H9 (cell line): ENCODE results near the gene NLRC3. TPM values are rescaled to one million over a fixed set of nuclear protein-coding genes. Genes with fewer than 3 reads are reported as not detected.

Source experiments
- DNase-seq: peaks from one replicate; pipeline ENCODE4 v3.0.0-alpha.2; 2017
- H2AFZ ChIP-seq: one replicate; pipeline ENCODE4 v1.6.1; 2013; ENCODE audit warnings: mild to moderate bottlenecking, low read length, control low read depth, moderate library complexity
- H2AK5ac ChIP-seq: 2 replicates; pipeline ENCODE4 v1.6.1; 2013; ENCODE audit warnings: low read length, control low read depth, mixed read lengths; ENCODE audit not compliant: insufficient read length
- H2BK120ac ChIP-seq: one replicate; pipeline ENCODE4 v1.6.1; 2013; ENCODE audit warnings: low read depth, mild to moderate bottlenecking, low read length, control low read depth, inconsistent platforms; ENCODE audit not compliant: poor library complexity, severe bottlenecking
- H2BK12ac ChIP-seq: 2 replicates; pipeline ENCODE4 v1.6.1; 2013; ENCODE audit warnings: low read length, control low read depth, mixed read lengths, low read depth; ENCODE audit not compliant: insufficient read length
- H2BK15ac ChIP-seq: 2 replicates; pipeline ENCODE4 v1.6.1; 2013; ENCODE audit warnings: low read depth, low read length, control low read depth
- H2BK20ac ChIP-seq: one replicate; pipeline ENCODE4 v1.6.1; 2013; ENCODE audit warnings: low read depth, mild to moderate bottlenecking, low read length, control low read depth, inconsistent platforms; ENCODE audit not compliant: poor library complexity, severe bottlenecking
- H2BK5ac ChIP-seq: 2 replicates; pipeline ENCODE4 v1.6.1; 2013; ENCODE audit warnings: low read length, control low read depth, mixed read lengths; ENCODE audit not compliant: insufficient read length
- H3K14ac ChIP-seq: 2 replicates; pipeline ENCODE4 v1.6.1; 2013; ENCODE audit warnings: low read length, control low read depth; ENCODE audit not compliant: insufficient read depth
- H3K18ac ChIP-seq: 2 replicates; pipeline ENCODE4 v1.6.1; 2013; ENCODE audit warnings: low read depth, mild to moderate bottlenecking, mixed read lengths, low read length, control low read depth; ENCODE audit not compliant: insufficient read length
- H3K23ac ChIP-seq: 2 replicates; pipeline ENCODE4 v1.6.1; 2013; ENCODE audit warnings: low read length, control low read depth, mixed read lengths, low read depth; ENCODE audit not compliant: insufficient read length
- H3K23me2 ChIP-seq: 2 replicates; pipeline ENCODE4 v1.6.1; 2013; ENCODE audit warnings: low read depth, mild to moderate bottlenecking, mixed read lengths, low read length, control low read depth; ENCODE audit not compliant: insufficient read length, poor library complexity, severe bottlenecking
- H3K27ac ChIP-seq: 2 replicates; pipeline ENCODE4 v1.5.1; 2013; ENCODE audit warnings: low read length, control low read depth, mixed read lengths, low read depth; ENCODE audit not compliant: insufficient read length
- H3K27me3 ChIP-seq: 2 replicates; pipeline ENCODE4 v1.6.1; 2013; ENCODE audit warnings: low read length, control low read depth, inconsistent platforms; ENCODE audit not compliant: insufficient read depth
- H3K4ac ChIP-seq: 2 replicates; pipeline ENCODE4 v1.6.1; 2013; ENCODE audit warnings: low read depth, mild to moderate bottlenecking, control low read depth, inconsistent platforms, low read length, moderate library complexity
- H3K4me1 ChIP-seq: 2 replicates; pipeline ENCODE4 v1.6.1; 2013; ENCODE audit warnings: low read length, control low read depth, inconsistent platforms; ENCODE audit not compliant: insufficient read depth
- H3K4me2 ChIP-seq: 2 replicates; pipeline ENCODE4 v1.6.1; 2013; ENCODE audit warnings: low read length, control low read depth, mixed read lengths; ENCODE audit not compliant: insufficient read length, insufficient read depth
- H3K56ac ChIP-seq: 2 replicates; pipeline ENCODE4 v1.6.1; 2013; ENCODE audit warnings: low read depth, mild to moderate bottlenecking, mixed read lengths, low read length, control low read depth; ENCODE audit not compliant: insufficient read length
- H3K79me1 ChIP-seq: 2 replicates; pipeline ENCODE4 v1.6.1; 2013; ENCODE audit warnings: low read depth, mild to moderate bottlenecking, moderate library complexity, low read length, control low read depth, inconsistent platforms; ENCODE audit not compliant: insufficient read depth, poor library complexity, severe bottlenecking
- H3K79me2 ChIP-seq: 2 replicates; pipeline ENCODE4 v1.6.1; 2013; ENCODE audit warnings: low read length, control low read depth, inconsistent platforms; ENCODE audit not compliant: insufficient read depth
- H3K9ac ChIP-seq: 2 replicates; pipeline ENCODE4 v1.6.1; 2013; ENCODE audit warnings: low read length, control low read depth, mixed read lengths; ENCODE audit not compliant: insufficient read length; ENCODE audit errors: extremely low read depth
- H3K9me3 ChIP-seq: one replicate; pipeline ENCODE4 v1.6.1; 2013; ENCODE audit warnings: low read depth, low read length, inconsistent platforms; ENCODE audit not compliant: control insufficient read depth
- H3T11ph ChIP-seq: one replicate; pipeline ENCODE4 v1.6.1; 2013; ENCODE audit warnings: mild to moderate bottlenecking, low read length, control low read depth, inconsistent platforms
- H4K20me1 ChIP-seq: one replicate; pipeline ENCODE4 v1.6.1; 2013; ENCODE audit not compliant: control insufficient read depth, insufficient read length, insufficient read depth
- H4K5ac ChIP-seq: 2 replicates; pipeline ENCODE4 v1.6.1; 2013; ENCODE audit warnings: low read depth, mild to moderate bottlenecking, mixed read lengths, low read length, control low read depth; ENCODE audit not compliant: insufficient read length
- H4K8ac ChIP-seq: replicated peaks from 2 replicates; pipeline ENCODE4 v1.6.1; 2013; ENCODE audit warnings: low read length, control low read depth, mixed read lengths, low read depth; ENCODE audit not compliant: insufficient read length
- H4K91ac ChIP-seq: 2 replicates; pipeline ENCODE4 v1.6.1; 2013; ENCODE audit warnings: low read depth, mild to moderate bottlenecking, moderate library complexity, mixed read lengths, low read length, control low read depth; ENCODE audit not compliant: insufficient read length
- H3K27ac Mint-ChIP-seq, 3 experiments: 2 replicates in 2 of 3; 3 replicates in 1 of 3; pipeline ENCODE4 v1.8.0; 2020 to 2021; ENCODE audit warnings: mixed read lengths in 3 of 3, mild to moderate bottlenecking in 1 of 3, moderate library complexity in 1 of 3
- H3K27me3 Mint-ChIP-seq: 2 replicates; pipeline ENCODE4 v1.8.0; 2021; ENCODE audit warnings: low read depth, mild to moderate bottlenecking, moderate library complexity, mixed read lengths
- H3K36me3 Mint-ChIP-seq, 3 experiments: 2 replicates in 2 of 3; 3 replicates in 1 of 3; pipeline ENCODE4 v1.8.0; 2020 to 2021; ENCODE audit warnings: low read depth in 3 of 3, mixed read lengths in 3 of 3; ENCODE audit not compliant: insufficient read depth in 1 of 3
- H3K4me1 Mint-ChIP-seq, 2 experiments: 2 replicates each; pipeline ENCODE4 v1.8.0; 2020; ENCODE audit warnings: mixed read lengths in 2 of 2
- H3K4me3 Mint-ChIP-seq, 2 experiments: 2 replicates in 1 of 2; 3 replicates in 1 of 2; pipeline ENCODE4 v1.8.0; 2020 to 2021; ENCODE audit warnings: mild to moderate bottlenecking in 2 of 2, mixed read lengths in 2 of 2, moderate library complexity in 1 of 2
- H3K9me3 Mint-ChIP-seq, 2 experiments: 2 replicates in 1 of 2; 3 replicates in 1 of 2; pipeline ENCODE4 v1.8.0; 2020; ENCODE audit warnings: mild to moderate bottlenecking in 2 of 2, mixed read lengths in 2 of 2, moderate library complexity in 1 of 2
- CTCF ChIP-seq: fragments of 200-600 bp; sonication (generic); conservative IDR thresholded peaks from 3 replicates; pipeline ENCODE4 v1.8.0; 2021; ENCODE audit warnings: antibody characterized with exemption, mild to moderate bottlenecking
- WGBS: extraction: QIAGEN DNeasy Blood & Tissue Kit; methylation state at CpG from one replicate; pipeline ENCODE4 v1.1.7; 2013; ENCODE audit warnings: missing lambda C conversion rate, low lambda C conversion rate, mixed read lengths; ENCODE audit not compliant: insufficient read length; ENCODE audit errors: extremely low coverage; 5-methylcytosine and 5-hydroxymethylcytosine counted together
- total RNA-seq: library from RNA; stranded (reverse); gene quantifications from 2 replicates; pipeline ENCODE4 v1.2.1, GENCODE V29; 2021

NLRC3 gene
- total RNA-seq, 1 experiment from 2014 or later = 0.44 TPM

- Mint-ChIP-seq H3K27me3 (peaks cover 52% of the 10 kb centered on the region), H3K27ac (peak overlapping the region; percentile 50 to 85 (median 57); a peak in 5 of 7 replicates), H3K9me3 (peaks cover 5 to 6% of the 10 kb centered on the region in 2 experiments; a peak in 3 of 5 replicates), H3K4me3 (peak overlapping the region; percentile 19 to 48; a peak in 3 of 5 replicates), H3K4me1 (peaks cover 36 to 38% of the 10 kb centered on the region in 2 experiments), H3K36me3 (peaks cover 0 to 20% (median 9%) of the 10 kb centered on the region in 3 experiments; a peak in 5 of 7 replicates)
- H2AFZ ChIP-seq = no peak overlapping the region
- peaks cover 4% of the 10 kb centered on the region; the same call in 1 of the 2 replicates for H3K4me1 ChIP-seq
- no peak overlapping the region for H3K56ac ChIP-seq
- H4K20me1 ChIP-seq = no peaks in the 10 kb centered on the region
- H3K4me2 ChIP-seq = no peak overlapping the region
- H3K4ac ChIP-seq = no peak overlapping the region
- H2BK12ac ChIP-seq = no peak overlapping the region
- no peak overlapping the region for H3K23ac ChIP-seq
- no peaks in the 10 kb centered on the region for H3K9me3 ChIP-seq
- no peak overlapping the region for H2BK15ac ChIP-seq
- H3K79me2 ChIP-seq = no peaks in the 10 kb centered on the region
- no peak overlapping the region for H3K9ac ChIP-seq
- H3K27me3 ChIP-seq = no peaks in the 10 kb centered on the region
- no peak overlapping the region for H4K8ac ChIP-seq
- H4K5ac ChIP-seq = no peak overlapping the region
- TF ChIP-seq CTCF = no peak
- H3K18ac ChIP-seq = no peak overlapping the region
- H3K23me2 ChIP-seq = peaks cover 5% of the 10 kb centered on the region
- H3K27ac ChIP-seq = no peak overlapping the region
- H2BK20ac ChIP-seq = no peak overlapping the region
- H3K79me1 ChIP-seq = no peaks in the 10 kb centered on the region
- no peak overlapping the region for H3T11ph ChIP-seq
- no peak overlapping the region for H2BK5ac ChIP-seq
- no peak overlapping the region for H4K91ac ChIP-seq
- no peak overlapping the region for H2BK120ac ChIP-seq
- H2AK5ac ChIP-seq = no peak overlapping the region
- peak overlapping the region; percentile 64; the same call in 1 of the 2 replicates for H3K14ac ChIP-seq
- no CpG with 5 or more reads among the region's 7 CpGs for WGBS
- peak; percentile 66 for DNase-seq
Measured at GRCh38 chr16:3554351-3554928, 22.8 kb downstream of the NLRC3 start.
